ENCODE results near the gene SMARCD3. TPM values are rescaled to one million over a fixed set of nuclear protein-coding genes. Genes with fewer than 3 reads are reported as not detected.

The SMARCD3 gene
- polyA plus RNA-seq, 12 donors, result 105 to 195 (median 140) TPM; not detected in 1

- DNase-seq, result peak; percentile 56
These were observed 2.8 kb upstream of the SMARCD3 start for GRCh38 chr7:151251328-151251688.

- DNase-seq, result no peak
These were observed 2.0 kb upstream of the SMARCD3 start for GRCh38 chr7:151250181-151251132.

GRCh38 chr7:151249732-151250072, 1.2 kb upstream of the SMARCD3 start:
- DNase-seq, result peak; percentile 52

GRCh38 chr7:151249034-151249731, 689 bp upstream of the SMARCD3 start:
- peak; percentile 64 for DNase-seq

- no peak for DNase-seq
These were observed 716 bp downstream of the SMARCD3 start for GRCh38 chr7:151247611-151248345.

- DNase-seq, result peak; percentile 64
These were observed 1.5 kb downstream of the SMARCD3 start for GRCh38 chr7:151246851-151247580.

- DNase-seq, result no peak
These were observed 2.2 kb downstream of the SMARCD3 start for GRCh38 chr7:151246102-151246850.

- no peak for DNase-seq
These were observed 3.0 kb downstream of the SMARCD3 start for GRCh38 chr7:151245360-151246101.

GRCh38 chr7:151244841-151245346, 3.6 kb downstream of the SMARCD3 start:
- no peak for DNase-seq

- peak; percentile 64 for DNase-seq
These were observed 4.2 kb downstream of the SMARCD3 start for GRCh38 chr7:151244196-151244840.

GRCh38 chr7:151243408-151244195, 4.9 kb downstream of the SMARCD3 start:
- no peak for DNase-seq

GRCh38 chr7:151243045-151243349, 5.5 kb downstream of the SMARCD3 start:
- DNase-seq, result no peak

GRCh38 chr7:151242159-151243044, 6.1 kb downstream of the SMARCD3 start:
- no peak for DNase-seq

GRCh38 chr7:151241755-151242096, 6.8 kb downstream of the SMARCD3 start:
- no peak for DNase-seq

- no peak for DNase-seq
These were observed 7.3 kb downstream of the SMARCD3 start for GRCh38 chr7:151240942-151241754.

GRCh38 chr7:151240536-151240935, 8.0 kb downstream of the SMARCD3 start:
- no peak for DNase-seq

Measured in muscle of arm (tissue), 12 donors.